DOHH2 (cell line): ENCODE results near the gene A2M.

Experiments used
- H3F3A ChIP-seq: fragments of 200-600 bp; sonication (generic), shearing (Covaris generic); 2 replicates; pipeline ENCODE4 v1.6.0; 2016; ENCODE audit warnings: antibody characterized with exemption, mild to moderate bottlenecking; ENCODE audit not compliant: control insufficient read depth, insufficient read depth
- H3K27ac ChIP-seq: fragments of 200-600 bp; sonication (generic); 2 replicates; pipeline ENCODE4 v1.5.1; 2014; ENCODE audit warnings: low read depth, mild to moderate bottlenecking, low read length, moderate library complexity
- H3K27me3 ChIP-seq: fragments of 200-600 bp; sonication (generic); 2 replicates; pipeline ENCODE4 v1.6.1; 2014; ENCODE audit warnings: mild to moderate bottlenecking, low read length, mixed read lengths; ENCODE audit not compliant: control insufficient read depth
- H3K36me3 ChIP-seq: fragments of 200-600 bp; sonication (generic); 2 replicates; pipeline ENCODE4 v1.6.1; 2014; ENCODE audit warnings: mild to moderate bottlenecking, low read length, moderate library complexity, mixed read lengths; ENCODE audit not compliant: control insufficient read depth
- H3K4me1 ChIP-seq: fragments of 200-600 bp; sonication (generic); 2 replicates; pipeline ENCODE4 v1.6.1; 2014; ENCODE audit warnings: mild to moderate bottlenecking, low read length, mixed read lengths; ENCODE audit not compliant: control insufficient read depth
- H3K4me2 ChIP-seq: fragments of 200-600 bp; sonication (generic); 2 replicates; pipeline ENCODE4 v1.6.0; 2014; ENCODE audit warnings: mild to moderate bottlenecking, low read length, moderate library complexity
- H3K4me3 ChIP-seq: fragments of 200-600 bp; sonication (generic); 2 replicates; pipeline ENCODE4 v1.5.1; 2014; ENCODE audit warnings: mild to moderate bottlenecking, low read length, mixed read lengths
- H3K79me2 ChIP-seq: fragments of 200-600 bp; sonication (generic); 2 replicates; pipeline ENCODE4 v1.6.1; 2014; ENCODE audit warnings: mild to moderate bottlenecking, low read length, mixed read lengths; ENCODE audit not compliant: control insufficient read depth
- H3K9me2 ChIP-seq: fragments of 200-600 bp; sonication (generic); replicated peaks from 2 replicates; pipeline ENCODE4 v1.6.1; 2014; ENCODE audit warnings: mild to moderate bottlenecking, low read length, mixed read lengths; ENCODE audit not compliant: control insufficient read depth
- H3K9me3 ChIP-seq: fragments of 200-600 bp; sonication (generic); 2 replicates; pipeline ENCODE4 v1.6.1; 2014; ENCODE audit warnings: antibody characterized with exemption, low read length, mixed read lengths; ENCODE audit not compliant: control insufficient read depth, insufficient read depth
- H4K20me1 ChIP-seq: fragments of 200-600 bp; sonication (generic); 2 replicates; pipeline ENCODE4 v1.6.0; 2014; ENCODE audit warnings: low read depth, mild to moderate bottlenecking, antibody characterized with exemption, low read length, moderate library complexity; ENCODE audit not compliant: control insufficient read depth, insufficient read depth
- EZH2phosphoT487 ChIP-seq: fragments of 200-600 bp; sonication (generic); IDR thresholded peaks from 2 replicates; pipeline ENCODE4 v1.6.1; 2017; ENCODE audit warnings: borderline replicate concordance, mild to moderate bottlenecking, antibody characterized with exemption, low read length, moderate library complexity, mixed read lengths
- TF ChIP-seq, protein P1 (sequence below): fragments of 200-600 bp; sonication (generic); IDR thresholded peaks from one replicate; pipeline ENCODE4 v1.5.1; 2014; ENCODE audit warnings: antibody characterized with exemption, mild to moderate bottlenecking, low read depth, low read length; ENCODE audit not compliant: poor library complexity, severe bottlenecking

A2M gene

DNA sequence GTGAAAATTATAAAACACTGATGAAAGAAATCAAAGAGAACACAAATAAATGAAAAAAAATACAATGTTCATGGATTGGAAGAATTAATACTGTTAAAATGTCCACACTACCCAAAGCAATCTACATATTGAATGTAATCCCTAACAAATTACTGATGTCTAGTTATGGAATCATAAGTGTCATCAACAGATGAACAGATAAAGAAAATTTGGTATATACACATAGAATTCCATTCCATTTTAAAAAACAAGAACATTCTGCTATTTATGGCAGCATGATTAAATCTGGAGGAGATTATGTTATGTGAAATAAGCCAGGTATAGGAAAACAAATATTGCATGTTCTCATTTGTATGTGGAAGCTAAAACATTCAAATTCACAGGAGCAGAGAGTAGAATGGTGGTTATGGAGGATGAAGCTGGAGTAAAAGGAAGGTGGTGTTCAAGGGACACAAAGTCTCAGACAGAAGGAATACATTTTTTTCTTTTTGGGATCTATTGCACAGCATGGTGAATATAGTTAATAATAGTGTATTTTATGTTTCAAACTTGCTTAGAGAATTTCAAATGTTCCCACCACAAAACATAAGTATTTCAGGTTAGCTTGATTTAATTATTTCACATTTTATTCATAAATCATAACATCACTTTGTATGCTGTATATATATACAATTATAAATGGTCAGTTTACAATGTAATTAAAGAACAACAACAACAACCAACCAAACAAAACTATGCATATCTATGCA is 28.5 kb downstream of the A2M start:
- Histone ChIP-seq H3K4me3 (no peak overlapping the region), H3K36me3 (no peaks in the 10 kb centered on the region), H3K79me2 (no peaks in the 10 kb centered on the region), H3K9me2 (no peaks in the 10 kb centered on the region), H4K20me1 (no peaks in the 10 kb centered on the region), H3K4me2 (no peak overlapping the region), H3K9me3 (no peaks in the 10 kb centered on the region), H3K27ac (no peak overlapping the region), H3K4me1 (no peaks in the 10 kb centered on the region), H3F3A (no peaks in the 10 kb centered on the region), H3K27me3 (peaks cover 16% of the 10 kb centered on the region)
- TF ChIP-seq EZH2phosphoT487, result no peak
- TF ChIP-seq, protein P1, sequence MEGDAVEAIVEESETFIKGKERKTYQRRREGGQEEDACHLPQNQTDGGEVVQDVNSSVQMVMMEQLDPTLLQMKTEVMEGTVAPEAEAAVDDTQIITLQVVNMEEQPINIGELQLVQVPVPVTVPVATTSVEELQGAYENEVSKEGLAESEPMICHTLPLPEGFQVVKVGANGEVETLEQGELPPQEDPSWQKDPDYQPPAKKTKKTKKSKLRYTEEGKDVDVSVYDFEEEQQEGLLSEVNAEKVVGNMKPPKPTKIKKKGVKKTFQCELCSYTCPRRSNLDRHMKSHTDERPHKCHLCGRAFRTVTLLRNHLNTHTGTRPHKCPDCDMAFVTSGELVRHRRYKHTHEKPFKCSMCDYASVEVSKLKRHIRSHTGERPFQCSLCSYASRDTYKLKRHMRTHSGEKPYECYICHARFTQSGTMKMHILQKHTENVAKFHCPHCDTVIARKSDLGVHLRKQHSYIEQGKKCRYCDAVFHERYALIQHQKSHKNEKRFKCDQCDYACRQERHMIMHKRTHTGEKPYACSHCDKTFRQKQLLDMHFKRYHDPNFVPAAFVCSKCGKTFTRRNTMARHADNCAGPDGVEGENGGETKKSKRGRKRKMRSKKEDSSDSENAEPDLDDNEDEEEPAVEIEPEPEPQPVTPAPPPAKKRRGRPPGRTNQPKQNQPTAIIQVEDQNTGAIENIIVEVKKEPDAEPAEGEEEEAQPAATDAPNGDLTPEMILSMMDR, result no peak

DNA sequence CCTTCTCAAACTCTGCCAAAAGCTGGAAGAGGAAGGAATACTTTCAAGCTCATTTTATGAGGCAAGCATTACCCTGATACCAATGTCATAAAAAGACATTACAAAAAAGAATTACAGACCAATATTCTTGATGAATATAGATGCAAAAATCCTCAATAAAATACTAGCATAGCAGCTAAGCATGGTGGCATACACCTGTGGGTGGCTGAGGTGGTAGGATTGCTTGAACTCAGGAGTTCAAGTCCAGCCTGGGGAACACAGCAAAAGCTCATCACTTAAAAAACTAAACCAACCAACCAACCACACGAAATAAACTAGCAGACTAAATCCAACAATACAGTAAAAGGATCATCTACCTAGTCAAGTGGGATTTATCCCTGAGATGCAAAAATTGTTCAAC is 29.6 kb downstream of the A2M start:
- Histone ChIP-seq H4K20me1 (no peaks in the 10 kb centered on the region), H3K9me2 (no peaks in the 10 kb centered on the region), H3K4me2 (no peak overlapping the region), H3K4me1 (no peaks in the 10 kb centered on the region), H3K79me2 (no peaks in the 10 kb centered on the region), H3K4me3 (no peak overlapping the region), H3K27ac (no peak overlapping the region), H3K9me3 (no peaks in the 10 kb centered on the region), H3F3A (no peaks in the 10 kb centered on the region), H3K36me3 (no peaks in the 10 kb centered on the region), H3K27me3 (peaks cover 16% of the 10 kb centered on the region)
- no peak for TF ChIP-seq EZH2phosphoT487
- TF ChIP-seq, protein P1, result no peak

DNA sequence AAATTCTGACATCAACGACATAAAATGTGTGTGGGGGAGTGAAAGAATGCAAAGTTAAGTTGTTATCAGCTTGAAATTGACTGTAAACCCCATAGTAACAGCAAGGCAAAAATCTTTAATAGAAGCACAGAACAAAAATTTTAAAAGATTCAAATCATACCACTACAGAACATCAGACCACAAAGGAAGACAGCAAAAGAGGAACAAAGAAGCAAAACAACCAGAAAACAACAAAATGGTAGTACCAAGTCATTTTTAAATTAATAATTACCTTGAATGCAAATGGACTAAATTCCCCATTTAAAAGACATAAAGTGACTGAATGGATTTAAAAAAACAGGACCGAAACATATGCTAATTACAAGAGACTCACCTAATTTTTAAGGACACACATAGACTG is 31.3 kb downstream of the A2M start:
- TF ChIP-seq EZH2phosphoT487, result no peak
- TF ChIP-seq, protein P1, result no peak
- no peaks in the 10 kb centered on the region for H3K36me3 ChIP-seq
- no peaks in the 10 kb centered on the region for H3K9me3 ChIP-seq
- peaks cover 8% of the 10 kb centered on the region; the same call in 1 of the 2 replicates for H3K27me3 ChIP-seq
- no peaks in the 10 kb centered on the region for H4K20me1 ChIP-seq
- H3F3A ChIP-seq, result no peaks in the 10 kb centered on the region
- H3K4me1 ChIP-seq, result no peaks in the 10 kb centered on the region
- H3K27ac ChIP-seq, result no peak overlapping the region
- H3K79me2 ChIP-seq, result no peaks in the 10 kb centered on the region
- no peak overlapping the region for H3K4me2 ChIP-seq
- no peaks in the 10 kb centered on the region for H3K9me2 ChIP-seq
- H3K4me3 ChIP-seq, result no peak overlapping the region
